Suprapubic skin (tissue), 4 donors: ENCODE data around the gene TTF2. TPM values are rescaled to one million over a fixed set of nuclear protein-coding genes. Genes with fewer than 3 reads are reported as not detected.
"Not testable (repeated sequence)": the region's sequence is repeated elsewhere in the genome, so short reads cannot be mapped to it uniquely, and the experiment has no call there.

Experiments
- DNase-seq, 2 donors: peaks; one replicate each; pipeline ENCODE4 v3.0.0-alpha.2; 2019; ENCODE audit warnings: low spot score in 2 of 2
- H3K27ac ChIP-seq: fragments of 200-600 bp; sonication (generic); one replicate; pipeline ENCODE4 v1.5.1; 2019
- H3K27me3 ChIP-seq: fragments of 200-600 bp; sonication (generic); one replicate; pipeline ENCODE4 v1.5.1; 2019
- H3K36me3 ChIP-seq: fragments of 200-600 bp; sonication (generic); one replicate; pipeline ENCODE4 v1.5.1; 2019
- H3K4me1 ChIP-seq: fragments of 200-600 bp; sonication (generic); one replicate; pipeline ENCODE4 v1.5.1; 2019
- H3K4me3 ChIP-seq: fragments of 200-600 bp; sonication (generic); one replicate; pipeline ENCODE4 v1.5.1; 2019; ENCODE audit warnings: mild to moderate bottlenecking
- H3K9me3 ChIP-seq: fragments of 200-600 bp; sonication (generic); one replicate; pipeline ENCODE4 v1.5.1; 2019
- CTCF ChIP-seq, 2 donors: fragments of 200-600 bp in 1 of 2; fragments of 450-650 bp in 1 of 2; sonication (generic) in 1 of 2; IDR thresholded peaks; one replicate each; pipeline ENCODE4 v1.5.1; 2016 to 2019; ENCODE audit warnings: antibody characterized with exemption in 2 of 2, mild to moderate bottlenecking in 1 of 2, moderate library complexity in 1 of 2
- EP300 ChIP-seq: sonication (generic); formaldehyde crosslinking; IDR thresholded peaks from one replicate; pipeline ENCODE4 v1.6.1; 2017; ENCODE audit warnings: antibody characterized with exemption
- POLR2A ChIP-seq, 2 donors: fragments of 450-650 bp; IDR thresholded peaks; one replicate each; pipeline ENCODE4 v1.6.1; 2017; ENCODE audit warnings: antibody characterized with exemption in 2 of 2, mild to moderate bottlenecking in 2 of 2, moderate library complexity in 2 of 2
- POLR2AphosphoS5 ChIP-seq, 3 donors: sonication (generic); formaldehyde crosslinking; IDR thresholded peaks; one replicate each; pipeline ENCODE4 v1.6.1; 2017; ENCODE audit warnings: antibody characterized with exemption in 3 of 3
- WGBS: methylation state at CpG from one replicate; pipeline ENCODE4 v1.1.5; 2018; 5-methylcytosine and 5-hydroxymethylcytosine counted together
- total RNA-seq, 4 donors: library from RNA; depleted of rRNA; stranded (reverse); fragments of >200 nt; gene quantifications; one replicate each; pipeline ENCODE4 v1.1.0, GENCODE V29; 2016

The TTF2 gene
- total RNA-seq, 4 donors from 2014 or later, result 23.7 to 34.8 (median 26.5) TPM

- H3K27me3 ChIP-seq, result no peaks in the 10 kb centered on the region
- no peaks in the 10 kb centered on the region for H3K9me3 ChIP-seq
- TF ChIP-seq POLR2A (IDR thresholded peaks at IDR 0.05) (no peak), POLR2AphosphoS5 (IDR thresholded peaks at IDR 0.05) (no peak), EP300 (no peak), CTCF (IDR thresholded peaks at IDR 0.05) (no peak)
- H3K4me1 ChIP-seq, result no peaks in the 10 kb centered on the region
- DNase-seq, result no peak
- H3K27ac ChIP-seq, result no peak overlapping the region
- WGBS, result 71% methylated on average over 5 of the region's 5 CpGs
- H3K36me3 ChIP-seq, result no peaks in the 10 kb centered on the region
- no peak overlapping the region for H3K4me3 ChIP-seq
These were observed 87.9 kb downstream of the TTF2 start for GRCh38 chr1:117147856-117148588.

GRCh38 chr1:117150316-117150715 is 90.2 kb downstream of the TTF2 start:
- H3K27me3 ChIP-seq, result no peaks in the 10 kb centered on the region
- no peaks in the 10 kb centered on the region for H3K36me3 ChIP-seq
- TF ChIP-seq CTCF (IDR thresholded peaks at IDR 0.05) (no peak), POLR2A (IDR thresholded peaks at IDR 0.05) (no peak), POLR2AphosphoS5 (IDR thresholded peaks at IDR 0.05) (no peak), EP300 (no peak)
- DNase-seq, result no peak
- WGBS, result 86% methylated on average over 2 of the region's 2 CpGs
- H3K4me3 ChIP-seq, result no peak overlapping the region
- H3K27ac ChIP-seq, result no peak overlapping the region
- no peaks in the 10 kb centered on the region for H3K4me1 ChIP-seq
- no peaks in the 10 kb centered on the region for H3K9me3 ChIP-seq

- not testable (repeated sequence) for H3K27me3 ChIP-seq, H3K9me3 ChIP-seq, H3K4me1 ChIP-seq, DNase-seq, H3K27ac ChIP-seq, H3K36me3 ChIP-seq, H3K4me3 ChIP-seq
- WGBS, result 88% methylated on average over 5 of the region's 5 CpGs
These were observed 91.2 kb downstream of the TTF2 start for GRCh38 chr1:117151305-117151704.

Other genes with a start within 250 kb of the TTF2 start
- 10 to 100 TPM; 64.5 to 92.0 (median 83.9) TPM for gene PTGFRN, start 150.4 kb upstream of the TTF2 start, total RNA-seq
- 1 to 10 TPM; 1.2 to 5.3 (median 2.8) TPM for gene CD101, start 58.6 kb upstream of the TTF2 start, total RNA-seq
- gene TRIM45, start 61.4 kb downstream of the TTF2 start, total RNA-seq, result 10 to 100 TPM in 1 of 4 donors, 1 to 10 TPM in 3; 2.6 to 10.4 (median 3.8) TPM
- gene VTCN1, start 150.6 kb downstream of the TTF2 start, total RNA-seq, result 1 to 10 TPM; 1.7 to 9.4 (median 3.4) TPM